HG02973 (cell line): ENCODE measurements around the gene IPPK.
A peak's percentile ranks its signal among the peaks of the same experiment; 100 is the strongest.

ENCODE experiments used
- ATAC-seq: cut with Tn5 transposase; IDR thresholded peaks from one replicate; pipeline ENCODE4 v1.9.1; 2021; ENCODE audit warnings: moderate library complexity; ENCODE audit not compliant: unreplicated experiment

IPPK gene, protein sequence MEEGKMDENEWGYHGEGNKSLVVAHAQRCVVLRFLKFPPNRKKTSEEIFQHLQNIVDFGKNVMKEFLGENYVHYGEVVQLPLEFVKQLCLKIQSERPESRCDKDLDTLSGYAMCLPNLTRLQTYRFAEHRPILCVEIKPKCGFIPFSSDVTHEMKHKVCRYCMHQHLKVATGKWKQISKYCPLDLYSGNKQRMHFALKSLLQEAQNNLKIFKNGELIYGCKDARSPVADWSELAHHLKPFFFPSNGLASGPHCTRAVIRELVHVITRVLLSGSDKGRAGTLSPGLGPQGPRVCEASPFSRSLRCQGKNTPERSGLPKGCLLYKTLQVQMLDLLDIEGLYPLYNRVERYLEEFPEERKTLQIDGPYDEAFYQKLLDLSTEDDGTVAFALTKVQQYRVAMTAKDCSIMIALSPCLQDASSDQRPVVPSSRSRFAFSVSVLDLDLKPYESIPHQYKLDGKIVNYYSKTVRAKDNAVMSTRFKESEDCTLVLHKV

DNA sequence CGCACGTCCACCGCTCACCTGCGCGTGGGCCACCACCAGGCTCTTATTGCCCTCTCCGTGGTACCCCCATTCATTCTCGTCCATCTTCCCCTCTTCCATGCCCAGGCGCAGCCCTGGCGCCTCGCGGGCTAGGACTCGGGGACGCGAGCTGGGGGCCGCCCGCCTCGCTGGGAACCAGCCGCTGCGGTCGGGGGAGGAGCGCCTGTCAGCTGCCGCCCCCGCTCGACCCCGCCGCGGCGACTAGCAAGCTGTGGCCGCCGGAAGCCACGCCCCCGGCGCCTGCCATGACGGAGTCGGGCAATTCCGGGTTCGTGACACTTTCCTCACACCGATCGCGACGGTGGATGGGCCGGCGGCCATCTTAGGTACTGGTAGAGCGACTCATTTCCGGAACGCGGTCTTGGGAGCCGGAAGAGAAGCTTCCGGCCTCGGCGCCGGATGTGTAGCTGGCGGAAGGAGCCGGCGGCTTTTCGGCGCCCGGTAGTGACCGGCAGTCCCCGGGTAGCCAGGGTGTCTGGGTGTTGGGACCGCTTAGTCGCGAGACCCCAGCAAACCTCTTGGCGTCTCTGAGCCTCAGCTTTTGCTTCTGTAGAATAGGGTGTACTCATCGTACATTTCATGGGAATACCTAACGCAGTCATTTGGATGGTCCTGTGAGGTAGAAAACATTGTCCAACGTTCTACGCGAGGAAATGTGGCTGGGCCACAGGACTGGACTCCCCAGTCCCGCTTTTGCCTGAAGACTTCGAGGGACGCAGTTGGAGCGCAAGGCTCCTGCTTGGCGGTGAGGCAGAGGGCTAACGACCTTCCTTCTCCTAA, at the start of gene IPPK:
Gene IPPK (minus strand): TSS at position 242 of the 819 bp plus-strand sequence. CDS start 143 bp downstream, at position 99.
- ATAC-seq = peak; percentile 90

DNA sequence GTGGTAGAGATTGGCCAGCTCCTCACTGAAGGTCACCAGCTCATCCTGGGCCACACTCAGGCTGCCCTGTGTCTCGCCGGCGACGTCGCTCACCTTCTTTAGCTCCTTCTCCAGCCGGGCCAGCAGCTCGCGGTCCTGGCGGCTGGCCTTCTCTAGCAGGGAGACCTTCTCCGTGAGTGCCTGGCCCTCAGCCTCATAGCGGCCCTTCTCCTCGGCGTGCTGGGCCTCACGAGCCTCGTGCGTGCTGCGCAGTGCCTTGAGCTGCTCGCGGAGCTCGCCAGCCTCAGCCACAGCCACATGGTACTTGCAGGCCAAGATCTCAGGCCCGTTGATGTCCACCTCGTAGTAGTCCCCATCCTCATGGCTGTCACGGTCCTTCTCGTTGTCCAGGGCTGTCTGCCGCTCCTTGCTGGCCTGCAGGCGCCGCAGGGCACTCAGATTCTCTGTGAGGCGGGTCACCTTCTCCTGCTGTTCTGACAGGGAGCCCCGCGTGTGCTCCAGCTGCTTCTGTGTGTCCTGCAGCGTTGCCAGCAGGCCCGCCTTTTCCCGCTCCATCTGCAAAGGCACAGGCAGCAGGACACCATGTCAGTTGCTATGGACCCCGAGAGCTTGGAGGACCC, 49.2 kb upstream of the IPPK start:
- ATAC-seq = no peak

DNA sequence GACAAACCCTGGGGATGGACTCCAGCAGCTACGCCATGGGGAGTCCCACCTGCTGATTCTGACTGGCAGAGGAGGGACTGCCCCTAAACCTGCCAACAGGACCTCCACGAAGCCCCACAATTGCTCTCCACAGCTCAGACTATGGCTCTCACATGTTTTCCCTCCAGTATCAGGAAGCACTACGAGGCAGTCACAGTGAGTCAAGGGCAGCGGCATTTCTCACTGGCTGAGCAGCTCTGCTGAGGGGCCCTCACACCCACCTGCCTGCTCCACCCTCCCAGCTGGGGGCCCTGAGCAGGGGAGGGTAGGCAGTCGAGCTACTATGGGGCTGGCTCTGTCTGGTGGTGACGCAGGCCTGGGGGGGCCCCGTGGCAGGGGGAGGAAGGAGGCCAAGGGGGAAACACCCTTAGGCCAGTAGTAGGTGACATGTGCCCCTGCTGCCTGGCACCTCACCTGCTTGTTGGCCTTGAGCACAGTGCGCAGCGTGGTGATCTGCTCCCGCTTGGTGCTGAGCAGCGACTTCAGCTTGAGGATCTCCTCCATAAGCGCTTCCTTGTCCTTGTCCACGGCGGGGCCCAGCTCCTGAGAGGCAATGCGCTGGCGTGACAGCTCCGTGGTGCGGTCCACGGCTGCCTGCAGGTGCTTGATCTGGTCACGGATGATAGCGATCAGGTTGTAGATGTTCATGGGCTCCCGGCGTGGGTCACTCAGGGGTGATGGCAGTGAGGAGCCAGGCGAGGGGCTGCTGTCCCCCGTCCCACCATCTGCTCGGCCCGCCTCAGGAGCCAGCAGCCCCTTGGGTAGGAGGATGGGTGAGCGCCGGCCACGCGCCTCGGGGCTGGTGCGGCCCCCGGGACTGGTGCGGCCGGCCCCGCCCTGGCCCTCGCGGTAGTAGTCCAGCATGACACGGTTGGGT, 48.4 kb upstream of the IPPK start:
- no peak for ATAC-seq

DNA sequence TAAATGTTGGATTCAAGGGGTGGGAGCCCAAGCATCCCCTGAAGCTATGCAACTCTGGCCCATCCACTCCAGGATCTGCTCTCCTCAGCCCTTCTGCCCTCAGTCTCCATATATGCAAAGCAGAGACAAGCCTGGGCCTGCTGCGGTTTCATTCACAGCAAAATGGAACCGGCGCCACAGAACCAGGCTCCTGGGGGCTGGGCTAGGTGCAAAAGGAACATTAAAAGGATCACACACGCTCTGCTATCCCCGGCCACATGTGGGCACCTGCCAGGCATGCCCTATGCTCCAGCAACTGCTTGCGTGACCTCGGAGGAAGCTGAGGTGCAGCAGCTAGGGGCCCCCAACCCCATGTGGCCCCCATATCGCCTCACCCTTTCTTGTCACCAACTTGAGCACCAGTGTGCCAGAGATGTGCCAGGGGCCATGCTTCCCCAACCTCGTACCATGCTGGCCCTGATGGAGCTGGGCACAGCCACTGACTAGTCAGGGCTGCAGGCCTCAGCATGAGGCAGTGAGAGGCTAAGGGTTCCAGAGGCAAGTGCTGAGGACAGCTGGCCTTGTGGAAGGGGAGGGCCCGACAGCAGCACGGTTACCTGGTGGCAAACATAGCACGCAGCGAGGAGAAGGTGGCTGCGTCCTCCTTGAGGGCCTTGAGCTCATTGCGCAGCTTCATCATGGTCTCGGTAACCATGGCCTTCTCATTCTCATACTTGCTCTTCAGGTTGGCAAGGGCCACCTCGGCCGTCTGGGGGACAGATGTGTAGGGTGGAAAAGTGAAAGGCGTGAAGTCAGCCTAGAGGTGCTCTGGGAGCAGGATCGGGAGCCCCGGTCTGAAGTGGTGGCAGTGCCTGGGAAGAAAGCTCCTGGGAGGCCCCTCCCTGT, 47.5 kb upstream of the IPPK start:
- no peak for ATAC-seq

DNA sequence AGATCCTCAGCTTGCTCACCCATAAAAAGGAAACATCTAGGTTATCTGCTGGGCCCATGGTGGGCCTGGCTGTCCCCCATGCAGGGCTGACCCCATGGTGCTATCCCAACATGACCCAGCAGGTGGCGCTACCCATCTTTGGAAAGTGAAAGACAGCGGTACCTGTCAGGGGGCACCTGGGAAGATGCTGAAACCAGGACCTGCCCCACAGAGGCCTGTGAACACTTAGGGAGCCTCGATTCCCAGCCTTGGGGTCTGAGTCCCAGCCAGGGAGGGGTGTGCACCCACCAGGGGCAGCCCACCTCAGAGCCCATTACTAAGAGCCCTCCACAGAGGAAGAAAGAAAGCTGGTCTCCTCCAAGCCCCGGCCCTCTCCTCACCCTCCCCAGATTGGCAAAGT, 46.6 kb upstream of the IPPK start:
- ATAC-seq = no peak

DNA sequence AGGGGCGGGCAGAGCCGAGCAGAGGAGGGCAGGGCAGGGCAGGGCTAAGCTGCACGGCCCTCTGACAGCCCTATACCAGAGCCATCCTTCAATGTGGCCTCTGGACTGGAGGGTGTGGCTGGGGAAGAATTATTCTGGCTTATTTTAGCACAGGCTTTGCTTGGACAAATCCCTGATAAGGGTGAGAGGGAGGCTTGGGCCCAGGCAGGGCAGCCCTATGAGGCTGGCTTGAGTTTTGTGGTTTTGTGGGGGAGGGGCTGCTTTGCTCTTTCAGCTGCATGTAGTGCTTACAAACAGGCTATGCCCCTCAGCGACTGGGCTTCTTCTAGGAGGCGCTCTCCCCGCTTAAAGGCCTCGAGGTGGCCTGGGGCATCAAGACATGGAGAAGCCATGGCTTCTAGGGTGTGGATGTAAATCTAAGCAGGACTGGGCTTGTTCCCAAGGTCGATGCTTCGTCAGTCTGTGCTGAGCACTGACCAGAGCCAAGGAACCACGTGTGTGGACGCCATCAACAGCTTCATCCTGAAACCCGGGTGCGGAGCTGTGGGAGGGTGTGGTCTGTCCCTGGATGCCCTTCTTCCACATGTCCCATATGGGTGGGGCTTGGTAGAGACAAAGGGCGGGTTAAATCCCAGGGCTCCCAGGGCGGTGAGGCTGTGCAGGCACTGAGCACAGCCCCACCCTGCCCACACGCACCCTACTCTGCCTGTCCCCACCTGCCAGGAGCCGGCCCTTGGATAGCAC, 45.7 kb upstream of the IPPK start:
- no peak for ATAC-seq

DNA sequence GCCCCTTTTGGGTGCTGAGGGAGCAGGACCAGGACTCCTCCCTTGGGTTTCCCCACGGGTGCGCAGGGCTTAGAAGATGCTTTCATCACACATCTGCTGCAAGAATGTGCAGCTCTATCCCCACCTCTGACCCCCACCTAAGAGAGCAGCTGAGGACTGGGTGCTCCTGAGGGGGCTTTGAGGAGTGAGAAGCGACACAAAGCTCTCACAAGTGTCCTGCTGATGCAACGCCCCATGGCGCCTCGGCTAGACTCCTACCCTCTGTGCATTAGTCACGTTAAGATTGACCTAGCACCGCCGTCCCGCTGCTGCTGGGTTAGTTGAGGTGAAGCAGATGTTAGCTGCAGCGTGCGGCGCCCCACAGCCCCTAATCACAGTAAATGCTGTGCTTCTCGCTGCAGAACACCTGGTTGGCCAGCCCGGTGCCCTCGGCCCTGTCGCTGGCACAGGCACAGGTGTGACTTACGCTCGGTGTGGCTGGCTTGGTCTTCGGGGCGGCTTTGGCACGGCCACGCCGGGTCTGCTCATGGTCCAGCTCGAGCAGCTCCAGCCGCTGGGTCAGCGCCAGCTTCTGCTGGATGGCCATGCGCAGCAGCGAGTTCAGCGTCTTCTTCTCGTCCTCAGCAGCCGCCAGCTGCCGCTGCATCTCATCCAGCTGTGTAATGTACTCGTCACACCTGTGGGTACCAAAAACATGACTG, 45.0 kb upstream of the IPPK start:
- ATAC-seq = no peak

DNA sequence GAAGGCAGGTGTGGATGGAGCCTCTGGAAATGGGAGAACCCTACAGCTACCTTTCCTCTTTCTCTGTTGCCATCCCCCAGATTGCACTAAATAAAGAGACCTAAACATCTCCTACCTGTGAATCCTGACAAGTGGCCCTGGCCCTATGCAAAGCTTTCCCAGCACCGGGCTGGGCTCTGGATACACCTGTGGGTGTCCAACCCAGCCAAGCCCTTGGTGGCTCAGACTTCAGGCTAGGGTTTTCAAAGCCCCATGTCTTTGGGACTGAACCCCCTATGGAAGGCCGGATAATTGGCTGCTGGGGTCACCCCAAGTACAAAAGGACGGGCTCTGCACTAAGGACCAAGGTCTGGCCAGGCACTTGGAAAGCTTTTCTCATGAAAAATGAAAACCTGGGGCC, 44.1 kb upstream of the IPPK start:
- no peak for ATAC-seq

DNA sequence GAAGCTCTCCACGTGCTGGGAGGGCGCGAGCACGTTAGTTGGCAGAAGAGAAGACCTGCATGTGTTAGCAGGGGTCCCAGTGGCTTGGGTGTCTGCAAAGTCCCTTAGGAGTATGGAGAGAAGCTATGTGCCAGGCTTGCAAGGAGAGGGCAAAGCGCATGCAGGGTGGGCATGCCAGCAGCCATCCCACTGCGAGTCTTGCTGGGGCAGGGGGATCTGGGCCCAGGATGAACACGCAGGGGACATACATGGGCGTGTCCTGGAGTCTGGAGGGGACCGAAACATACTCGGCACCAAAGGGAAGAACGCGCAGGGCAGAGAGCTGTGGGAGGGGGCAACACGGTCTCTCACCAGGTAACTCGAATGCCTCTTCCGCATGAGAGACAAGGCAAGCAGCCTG, 43.6 kb upstream of the IPPK start:
- no peak for ATAC-seq

DNA sequence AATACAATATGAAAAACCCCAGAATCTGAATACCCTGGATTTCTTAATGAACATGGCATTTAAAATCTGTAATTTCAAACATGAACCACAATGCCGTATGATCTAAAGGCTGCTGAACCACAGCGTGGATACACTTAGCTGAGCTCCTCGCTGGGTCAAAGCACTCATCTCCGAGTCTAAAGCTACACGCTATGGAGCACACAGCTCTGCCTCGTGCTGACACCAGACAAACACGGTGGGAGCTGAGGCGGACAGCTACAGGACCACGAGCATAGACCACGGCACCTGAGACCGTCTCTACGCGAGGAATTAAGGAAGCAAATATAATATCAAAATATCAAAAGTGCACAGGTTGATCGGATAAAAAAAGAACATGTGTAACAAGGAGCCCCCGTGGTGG, 42.8 kb upstream of the IPPK start:
- no peak for ATAC-seq

DNA sequence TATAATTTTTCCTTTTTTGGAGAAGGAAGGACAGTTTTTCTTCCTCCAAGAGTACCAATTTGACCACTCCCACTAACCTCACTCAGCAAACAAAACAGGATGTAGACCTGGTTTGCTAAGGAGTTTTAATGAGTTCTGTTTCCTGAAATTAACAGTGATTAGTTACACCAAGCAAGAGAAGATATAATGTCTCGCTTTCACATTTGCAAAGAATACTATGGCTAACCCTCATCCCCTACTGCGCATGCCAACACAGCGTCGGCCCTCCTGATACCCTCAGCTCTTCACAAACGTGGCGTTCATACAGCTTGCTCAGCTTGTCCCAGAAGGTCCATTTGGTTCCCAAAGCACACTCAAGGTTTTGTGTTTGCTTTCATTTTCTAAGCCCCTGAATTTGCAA, 41.9 kb upstream of the IPPK start:
- ATAC-seq = no peak

DNA sequence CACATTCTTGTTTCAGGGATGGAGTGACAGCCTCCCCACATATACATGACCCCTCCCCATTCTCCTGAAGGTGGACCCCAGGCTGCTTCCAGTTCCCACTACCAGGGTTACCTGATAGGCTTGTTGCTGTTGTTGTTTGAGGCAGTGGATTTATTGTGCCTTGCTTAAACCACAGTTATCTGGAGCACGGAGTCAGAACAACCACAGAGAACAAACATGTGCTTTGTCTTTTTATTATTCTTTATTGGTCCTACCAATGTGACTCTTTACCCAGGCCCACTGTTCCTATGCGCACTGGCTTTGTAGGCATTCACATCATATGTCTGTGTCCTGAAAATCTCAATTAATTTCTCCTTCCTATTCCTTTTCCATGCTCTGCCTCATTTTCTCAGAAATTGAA, 41.2 kb upstream of the IPPK start:
- no peak for ATAC-seq

DNA sequence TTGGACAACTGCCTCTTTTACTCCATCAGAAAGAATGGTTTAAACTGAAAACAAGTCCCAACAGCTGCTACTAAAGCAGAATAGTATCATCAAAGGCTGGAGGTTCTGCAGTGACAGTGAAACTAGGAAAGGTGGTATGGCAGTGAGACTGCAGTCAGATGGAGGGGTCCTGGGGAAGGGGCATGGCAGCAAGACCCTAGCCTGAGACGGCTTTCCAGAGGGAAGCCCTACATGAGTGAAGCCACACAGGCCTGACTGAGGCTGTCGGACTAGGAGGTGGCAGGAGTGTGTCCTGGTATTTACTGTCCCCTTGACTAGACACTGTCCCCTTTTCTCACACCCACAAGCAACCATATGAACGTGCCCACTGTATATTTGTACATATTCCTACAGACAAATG, 40.4 kb upstream of the IPPK start:
- no peak for ATAC-seq

DNA sequence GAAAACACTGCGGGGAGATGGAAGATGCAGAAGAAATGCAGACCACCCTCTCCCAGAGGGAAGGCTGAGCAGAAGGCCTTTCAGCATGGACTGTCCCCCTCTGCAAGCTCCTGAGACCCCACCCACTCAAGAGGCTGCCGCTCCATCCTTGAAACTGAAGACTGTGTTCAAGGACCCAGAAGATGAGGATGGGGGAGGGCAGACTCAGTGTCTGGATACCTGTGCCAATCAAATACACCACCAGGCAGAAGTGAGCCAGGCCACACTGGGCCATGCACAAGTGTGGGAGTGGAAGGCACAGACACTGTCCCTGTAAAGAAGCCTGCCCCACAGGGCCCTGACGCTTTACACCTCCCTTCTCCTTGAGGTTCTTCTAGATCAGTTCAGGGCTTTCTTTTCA, 40.0 kb upstream of the IPPK start:
- no peak for ATAC-seq

DNA sequence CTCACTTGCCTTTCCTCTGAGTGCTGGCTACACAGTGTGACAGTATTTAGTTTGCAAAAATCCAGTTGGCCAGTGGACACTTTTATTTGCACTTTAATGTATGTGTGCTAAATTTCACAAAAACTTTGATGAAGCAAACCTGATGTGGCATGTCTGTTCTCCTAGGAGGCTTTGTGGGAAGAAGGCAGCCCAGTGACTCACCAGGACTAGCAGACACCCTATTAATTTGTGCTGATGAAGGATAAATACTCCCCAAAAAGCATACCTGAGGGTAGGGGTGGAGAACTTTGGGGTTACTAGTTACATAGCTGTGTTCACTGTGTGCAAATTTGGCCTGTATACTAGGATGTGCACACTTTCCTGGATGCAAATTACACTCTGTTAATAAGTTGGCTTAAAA, 39.3 kb upstream of the IPPK start:
- no peak for ATAC-seq

DNA sequence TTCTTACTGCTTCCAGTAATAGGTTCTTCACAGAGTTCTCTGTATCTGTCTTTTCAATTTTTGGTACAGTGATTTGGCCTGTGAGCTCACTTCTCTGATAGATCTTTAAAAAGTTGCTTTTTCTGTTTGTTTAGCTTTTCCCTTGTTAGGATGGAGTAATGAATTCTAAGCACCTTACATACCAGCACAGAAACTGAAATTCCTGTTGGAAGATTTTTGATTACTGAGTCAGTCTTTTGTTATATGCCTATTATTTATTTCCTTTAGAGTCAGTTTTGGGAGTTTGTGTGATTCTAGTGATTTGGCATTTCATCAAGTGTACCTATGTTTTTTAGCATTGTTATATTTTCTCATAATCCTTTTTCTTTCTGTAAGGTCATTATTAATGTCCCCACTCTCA, 37.6 kb upstream of the IPPK start:
- no peak for ATAC-seq

DNA sequence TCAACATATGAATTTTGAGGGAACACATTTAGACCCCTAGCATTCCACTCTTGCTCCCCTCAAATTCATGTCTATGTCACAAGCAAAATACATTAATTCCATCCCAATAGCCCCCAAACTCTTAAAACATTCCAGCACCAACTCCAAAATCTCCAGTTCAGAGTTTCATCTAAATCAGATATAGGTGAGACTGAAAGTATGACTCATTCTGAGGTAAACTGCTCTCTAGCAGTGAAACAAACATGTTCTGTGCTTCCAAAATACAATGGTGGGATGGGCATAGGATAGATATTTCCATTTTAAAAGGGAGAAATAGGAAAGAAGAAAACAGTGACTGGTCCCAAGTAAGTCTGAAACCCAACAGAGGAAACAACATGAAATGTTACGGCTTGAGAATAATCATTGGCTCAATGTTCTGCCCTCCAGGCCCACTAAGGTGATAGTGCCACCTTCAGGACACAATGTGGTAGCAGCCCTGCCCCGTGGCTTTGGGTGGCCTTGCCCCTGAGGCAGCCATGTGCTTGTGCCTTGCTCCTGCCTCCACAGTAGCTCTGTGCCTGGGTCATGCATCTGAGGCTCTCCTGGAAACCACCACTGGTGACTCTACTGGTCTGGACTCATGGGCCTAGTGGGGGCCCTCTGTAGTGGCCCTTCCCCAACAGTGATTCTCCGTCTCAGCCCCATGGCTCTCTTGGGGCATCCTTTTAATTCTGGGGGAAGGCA, 36.4 kb upstream of the IPPK start:
- peak; percentile 70 for ATAC-seq

DNA sequence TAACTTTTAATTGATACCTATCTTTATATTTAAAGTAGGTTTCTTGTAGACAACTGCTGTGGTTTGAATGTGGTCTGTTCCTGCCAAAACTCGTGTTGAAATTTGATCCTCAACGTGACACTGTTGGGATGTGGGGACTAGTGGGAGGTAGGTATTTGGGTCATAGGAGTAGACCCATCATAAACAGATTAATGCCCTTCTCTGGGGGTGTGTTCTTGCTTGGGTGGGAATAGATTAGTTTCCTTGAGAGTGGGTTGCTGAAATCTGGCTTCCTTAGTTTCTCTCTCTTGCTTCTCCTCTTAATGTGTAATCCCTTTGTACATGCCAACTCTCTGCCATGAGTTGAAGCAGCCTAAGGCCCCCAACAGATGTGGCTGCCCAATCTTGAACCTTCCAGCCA, 34.6 kb upstream of the IPPK start:
- ATAC-seq = no peak
